ENCODE measurements around the gene CAMK2D. TPM values are rescaled to one million over a fixed set of nuclear protein-coding genes. Genes with fewer than 3 reads are reported as not detected.
"Not testable (repeated sequence)": the region's sequence is repeated elsewhere in the genome, so short reads cannot be mapped to it uniquely, and the experiment has no call there.

CAMK2D gene
- total and polyA plus RNA-seq, 2 donors = 23.0 to 27.9 TPM

- not testable (repeated sequence) for H3K36me3 ChIP-seq (ENCODE audit: control insufficient read depth in 2 of 2, insufficient read depth in 2 of 2, low read length in 1 of 2); H3K27me3 ChIP-seq (ENCODE audit: control insufficient read depth in 2 of 2, insufficient read depth in 1 of 2, low read length in 1 of 2); H3K27ac ChIP-seq (ENCODE audit: low read depth in 1 of 2, low read length in 1 of 2); DNase-seq (ENCODE audit: low read depth in 6 of 9, low spot score in 9 of 9); H3K4me3 ChIP-seq (ENCODE audit: low read length in 2 of 2); H3K9me3 ChIP-seq (ENCODE audit: control insufficient read depth in 2 of 2, insufficient read depth in 1 of 2, low read length in 1 of 2); H3K4me1 ChIP-seq (ENCODE audit: control insufficient read depth in 2 of 2, insufficient read depth in 2 of 2, low read length in 2 of 2)
- over 99% methylated on average over 3 of the region's 3 CpGs for whole genome bisulfite sequencing
Observed at GRCh38 chr4:113702596-113702995, 58.9 kb downstream of the CAMK2D start.

DNA sequence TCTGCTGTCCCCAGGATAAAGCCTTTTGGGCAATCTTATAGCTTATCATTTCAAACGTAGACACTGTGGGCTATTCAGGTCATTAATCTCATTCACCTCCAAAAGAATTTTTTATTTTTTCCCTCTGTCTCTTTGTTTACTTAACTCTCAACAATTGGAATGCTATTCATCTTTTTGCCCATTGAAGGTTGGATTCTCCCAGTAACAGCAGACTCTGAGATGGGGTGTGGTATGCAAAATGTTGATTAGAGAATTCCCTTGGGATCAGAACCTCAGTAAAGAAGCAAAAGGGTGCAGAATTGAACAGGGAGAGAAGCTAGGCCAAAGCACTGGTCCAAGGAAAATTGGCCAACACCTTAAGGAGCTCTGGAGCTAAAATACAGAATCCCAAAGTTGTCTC is 60.4 kb downstream of the CAMK2D start:
- no peak overlapping the region for H3K4me3 ChIP-seq (ENCODE audit: low read length in 2 of 2)
- 93% methylated on average over 1 of the region's 1 CpG for WGBS

GRCh38 chr4:113700602-113701150 is 60.9 kb downstream of the CAMK2D start:
- H3K27me3 ChIP-seq (ENCODE audit: control insufficient read depth in 2 of 2, insufficient read depth in 1 of 2, low read length in 1 of 2) = no peaks in the 10 kb centered on the region
- no peak overlapping the region for H3K27ac ChIP-seq (ENCODE audit: low read depth in 1 of 2, low read length in 1 of 2)
- 94% methylated on average over 2 of the region's 2 CpGs for WGBS
- DNase-seq (ENCODE audit: low read depth in 6 of 9, low spot score in 9 of 9) = no peak
- H3K36me3 ChIP-seq (ENCODE audit: control insufficient read depth in 2 of 2, insufficient read depth in 2 of 2, low read length in 1 of 2) = no peaks in the 10 kb centered on the region
- H3K9me3 ChIP-seq (ENCODE audit: control insufficient read depth in 2 of 2, insufficient read depth in 1 of 2, low read length in 1 of 2) = no peaks in the 10 kb centered on the region
- no peak overlapping the region for H3K4me3 ChIP-seq (ENCODE audit: low read length in 2 of 2)
- no peaks in the 10 kb centered on the region for H3K4me1 ChIP-seq (ENCODE audit: control insufficient read depth in 2 of 2, insufficient read depth in 2 of 2, low read length in 2 of 2)

More for the DNA sequence above, 60.4 kb downstream of the CAMK2D start:
- Histone ChIP-seq H3K27me3 (ENCODE audit: control insufficient read depth in 2 of 2, insufficient read depth in 1 of 2, low read length in 1 of 2) (no peaks in the 10 kb centered on the region), H3K36me3 (ENCODE audit: control insufficient read depth in 2 of 2, insufficient read depth in 2 of 2, low read length in 1 of 2) (no peaks in the 10 kb centered on the region), H3K9me3 (ENCODE audit: control insufficient read depth in 2 of 2, insufficient read depth in 1 of 2, low read length in 1 of 2) (no peaks in the 10 kb centered on the region), H3K4me1 (ENCODE audit: control insufficient read depth in 2 of 2, insufficient read depth in 2 of 2, low read length in 2 of 2) (no peaks in the 10 kb centered on the region), H3K27ac (ENCODE audit: low read depth in 1 of 2, low read length in 1 of 2) (no peak overlapping the region)
- DNase-seq (ENCODE audit: low read depth in 6 of 9, low spot score in 9 of 9) = no peak

- Histone ChIP-seq H3K4me3 (ENCODE audit: low read length in 2 of 2) (no peak overlapping the region), H3K36me3 (ENCODE audit: control insufficient read depth in 2 of 2, insufficient read depth in 2 of 2, low read length in 1 of 2) (no peaks in the 10 kb centered on the region), H3K27me3 (ENCODE audit: control insufficient read depth in 2 of 2, insufficient read depth in 1 of 2, low read length in 1 of 2) (no peaks in the 10 kb centered on the region), H3K27ac (ENCODE audit: low read depth in 1 of 2, low read length in 1 of 2) (no peak overlapping the region), H3K4me1 (ENCODE audit: control insufficient read depth in 2 of 2, insufficient read depth in 2 of 2, low read length in 2 of 2) (no peaks in the 10 kb centered on the region), H3K9me3 (ENCODE audit: control insufficient read depth in 2 of 2, insufficient read depth in 1 of 2, low read length in 1 of 2) (no peaks in the 10 kb centered on the region)
- DNase-seq (ENCODE audit: low read depth in 6 of 9, low spot score in 9 of 9) = no peak
- 98% methylated on average over 2 of the region's 2 CpGs for WGBS
Observed at GRCh38 chr4:113699772-113700171, 61.8 kb downstream of the CAMK2D start.

- DNase-seq (ENCODE audit: low read depth in 6 of 9, low spot score in 9 of 9) = no peak
- Histone ChIP-seq H3K27me3 (ENCODE audit: control insufficient read depth in 2 of 2, insufficient read depth in 1 of 2, low read length in 1 of 2) (no peaks in the 10 kb centered on the region), H3K4me1 (ENCODE audit: control insufficient read depth in 2 of 2, insufficient read depth in 2 of 2, low read length in 2 of 2) (no peaks in the 10 kb centered on the region)
Observed at GRCh38 chr4:113697429-113697828, 64.1 kb downstream of the CAMK2D start.

GRCh38 chr4:113695328-113696169 is 66.0 kb downstream of the CAMK2D start:
- WGBS = 97% methylated on average over 3 of the region's 3 CpGs
- Histone ChIP-seq H3K4me3 (ENCODE audit: low read length in 2 of 2) (no peak overlapping the region), H3K9me3 (ENCODE audit: control insufficient read depth in 2 of 2, insufficient read depth in 1 of 2, low read length in 1 of 2) (no peaks in the 10 kb centered on the region), H3K36me3 (ENCODE audit: control insufficient read depth in 2 of 2, insufficient read depth in 2 of 2, low read length in 1 of 2) (no peaks in the 10 kb centered on the region), H3K27ac (ENCODE audit: low read depth in 1 of 2, low read length in 1 of 2) (no peak overlapping the region), H3K27me3 (ENCODE audit: control insufficient read depth in 2 of 2, insufficient read depth in 1 of 2, low read length in 1 of 2) (no peaks in the 10 kb centered on the region), H3K4me1 (ENCODE audit: control insufficient read depth in 2 of 2, insufficient read depth in 2 of 2, low read length in 2 of 2) (no peaks in the 10 kb centered on the region)
- no peak for DNase-seq (ENCODE audit: low read depth in 6 of 9, low spot score in 9 of 9)

More at GRCh38 chr4:113697429-113697828, 64.1 kb downstream of the CAMK2D start:
- H3K27ac ChIP-seq (ENCODE audit: low read depth in 1 of 2, low read length in 1 of 2) = no peak overlapping the region
- H3K36me3 ChIP-seq (ENCODE audit: control insufficient read depth in 2 of 2, insufficient read depth in 2 of 2, low read length in 1 of 2) = no peaks in the 10 kb centered on the region
- no peak overlapping the region for H3K4me3 ChIP-seq (ENCODE audit: low read length in 2 of 2)
- 95% methylated on average over 2 of the region's 2 CpGs for WGBS
- H3K9me3 ChIP-seq (ENCODE audit: control insufficient read depth in 2 of 2, insufficient read depth in 1 of 2, low read length in 1 of 2) = no peaks in the 10 kb centered on the region

DNA sequence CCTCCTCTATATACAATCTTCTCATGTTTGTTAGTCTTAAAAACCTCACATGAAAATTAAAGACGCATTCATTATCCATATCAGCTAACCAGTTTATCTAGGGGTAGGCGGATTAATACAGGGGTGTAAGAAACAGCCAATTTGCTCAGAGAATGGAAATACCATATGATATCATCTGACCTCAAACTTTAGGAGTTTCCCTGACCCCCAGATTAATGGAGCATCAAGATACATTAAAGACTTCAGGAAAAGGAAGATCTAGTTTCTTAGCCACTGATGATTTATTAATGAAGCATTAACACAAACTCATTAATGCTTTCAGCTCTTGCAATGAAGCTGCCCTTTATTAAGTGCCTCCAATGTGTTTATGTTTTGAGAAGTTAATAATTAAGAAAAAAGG is 67.5 kb downstream of the CAMK2D start:
- DNase-seq (ENCODE audit: low read depth in 6 of 9, low spot score in 9 of 9) = no peak
- H3K27me3 ChIP-seq (ENCODE audit: control insufficient read depth in 2 of 2, insufficient read depth in 1 of 2, low read length in 1 of 2) = no peaks in the 10 kb centered on the region
- no peak overlapping the region for H3K27ac ChIP-seq (ENCODE audit: low read depth in 1 of 2, low read length in 1 of 2)
- WGBS = 99% methylated on average over 2 of the region's 2 CpGs
- H3K36me3 ChIP-seq (ENCODE audit: control insufficient read depth in 2 of 2, insufficient read depth in 2 of 2, low read length in 1 of 2) = no peaks in the 10 kb centered on the region
- H3K4me3 ChIP-seq (ENCODE audit: low read length in 2 of 2) = no peak overlapping the region
- no peaks in the 10 kb centered on the region for H3K9me3 ChIP-seq (ENCODE audit: control insufficient read depth in 2 of 2, insufficient read depth in 1 of 2, low read length in 1 of 2)
- H3K4me1 ChIP-seq (ENCODE audit: control insufficient read depth in 2 of 2, insufficient read depth in 2 of 2, low read length in 2 of 2) = no peaks in the 10 kb centered on the region

DNA sequence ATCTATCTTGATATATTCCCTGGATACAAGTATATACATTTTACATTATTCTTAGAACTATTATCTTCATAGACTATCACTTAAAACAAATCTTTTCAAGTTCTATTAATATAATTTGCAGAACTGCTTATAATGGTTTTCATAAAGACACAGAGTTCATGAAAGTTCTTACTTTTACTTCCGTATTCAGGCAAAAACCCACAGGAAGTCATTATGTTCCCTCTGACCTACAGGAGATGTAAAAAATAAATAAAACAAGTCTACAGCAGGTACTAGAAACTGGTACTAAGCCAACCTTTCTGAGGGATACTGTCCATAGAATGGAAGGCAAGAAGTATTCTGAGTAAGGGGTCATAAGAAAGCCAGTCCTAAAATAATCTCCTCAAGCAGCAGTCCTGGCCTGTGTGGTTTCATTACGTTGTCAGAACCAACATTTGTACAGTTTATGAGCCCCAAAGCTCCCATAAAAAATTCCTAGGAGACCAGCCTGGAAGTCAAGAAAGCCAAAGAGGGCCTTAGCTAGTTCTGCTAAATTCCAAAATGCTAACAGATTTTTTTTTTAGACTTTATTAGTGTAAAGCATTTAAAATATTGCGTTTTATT is 68.6 kb downstream of the CAMK2D start:
- 70% methylated on average over 3 of the region's 3 CpGs for WGBS
- Histone ChIP-seq H3K27me3 (ENCODE audit: control insufficient read depth in 2 of 2, insufficient read depth in 1 of 2, low read length in 1 of 2) (no peaks in the 10 kb centered on the region), H3K4me3 (ENCODE audit: low read length in 2 of 2) (no peak overlapping the region), H3K9me3 (ENCODE audit: control insufficient read depth in 2 of 2, insufficient read depth in 1 of 2, low read length in 1 of 2) (no peaks in the 10 kb centered on the region), H3K36me3 (ENCODE audit: control insufficient read depth in 2 of 2, insufficient read depth in 2 of 2, low read length in 1 of 2) (no peaks in the 10 kb centered on the region), H3K27ac (ENCODE audit: low read depth in 1 of 2, low read length in 1 of 2) (no peak overlapping the region), H3K4me1 (ENCODE audit: control insufficient read depth in 2 of 2, insufficient read depth in 2 of 2, low read length in 2 of 2) (no peaks in the 10 kb centered on the region)
- peak in 1 of 9 donors; percentile 33 for DNase-seq (ENCODE audit: low read depth in 6 of 9, low spot score in 9 of 9)

- Histone ChIP-seq H3K4me1 (ENCODE audit: control insufficient read depth in 2 of 2, insufficient read depth in 2 of 2, low read length in 2 of 2) (no peaks in the 10 kb centered on the region), H3K9me3 (ENCODE audit: control insufficient read depth in 2 of 2, insufficient read depth in 1 of 2, low read length in 1 of 2) (no peaks in the 10 kb centered on the region), H3K27me3 (ENCODE audit: control insufficient read depth in 2 of 2, insufficient read depth in 1 of 2, low read length in 1 of 2) (no peaks in the 10 kb centered on the region), H3K4me3 (ENCODE audit: low read length in 2 of 2) (no peak overlapping the region), H3K36me3 (ENCODE audit: control insufficient read depth in 2 of 2, insufficient read depth in 2 of 2, low read length in 1 of 2) (no peaks in the 10 kb centered on the region), H3K27ac (ENCODE audit: low read depth in 1 of 2, low read length in 1 of 2) (no peak overlapping the region)
- no peak for DNase-seq (ENCODE audit: low read depth in 6 of 9, low spot score in 9 of 9)
- WGBS = 98% methylated on average over 2 of the region's 2 CpGs
Observed at GRCh38 chr4:113691676-113692075, 69.9 kb downstream of the CAMK2D start.
